Measurements from ENCODE around the gene EN1. TPM values are rescaled to one million over a fixed set of nuclear protein-coding genes. Genes with fewer than 3 reads are reported as not detected.

EN1 gene
- total RNA-seq, 4 donors from 2014 or later, result 0.11 TPM; not detected in 3

- intact Hi-C loops (cut with DNase I), result loop anchor here (5.0 kb wide), 1 partner anchor 638 kb away; no protein-coding TSS in a partner anchor
- Histone ChIP-seq H3K27me3 (peaks cover 41% of the 10 kb centered on the region), H3K4me3 (replicated peaks in 1 of 3) (no peak overlapping the region), H3K9me3 (no peaks in the 10 kb centered on the region), H3K27ac (no peak overlapping the region), H3K36me3 (no peaks in the 10 kb centered on the region), H3K4me1 (peaks cover 6 to 14% of the 10 kb centered on the region in 2 donors)
- DNase-seq, result no peak
- TF ChIP-seq CTCF (IDR thresholded peaks at IDR 0.05) (no peak), POLR2A (IDR thresholded peaks at IDR 0.05) (no peak)
- 4 to 8% methylated on average over 4 to 5 of the region's 5 CpGs for WGBS, 2 donors
These were observed 13.1 kb upstream of the EN1 start for GRCh38 chr2:118860506-118860905.

- H3K9me3 ChIP-seq, result no peaks in the 10 kb centered on the region
- H3K27ac ChIP-seq, result no peak overlapping the region
- intact Hi-C loops (cut with DNase I), result loop anchor here (5.0 to 10.0 kb wide), 3 partner anchors 317 to 814 kb away; no protein-coding TSS in a partner anchor
- TF ChIP-seq POLR2A (IDR thresholded peaks at IDR 0.05) (no peak), CTCF (IDR thresholded peaks at IDR 0.05) (no peak)
- no peak overlapping the region for H3K4me3 ChIP-seq (replicated peaks in 1 of 3)
- no peaks in the 10 kb centered on the region for H3K36me3 ChIP-seq
- no peak for DNase-seq
- 2 to 3% methylated on average over 14 to 24 of the region's 26 CpGs for WGBS, 2 donors
- H3K27me3 ChIP-seq, result peaks cover 53% of the 10 kb centered on the region
- H3K4me1 ChIP-seq, result peaks cover 6 to 20% of the 10 kb centered on the region in 2 donors
These were observed 11.8 kb upstream of the EN1 start for GRCh38 chr2:118859157-118859770.

- no peak overlapping the region for H3K27ac ChIP-seq
- H3K9me3 ChIP-seq, result no peaks in the 10 kb centered on the region
- H3K4me3 ChIP-seq (replicated peaks in 1 of 3), result no peak overlapping the region
- H3K36me3 ChIP-seq, result no peaks in the 10 kb centered on the region
- TF ChIP-seq CTCF (IDR thresholded peaks at IDR 0.05) (no peak), POLR2A (IDR thresholded peaks at IDR 0.05) (no peak)
- peaks cover 6 to 20% of the 10 kb centered on the region in 2 donors for H3K4me1 ChIP-seq
- 3 to 5% methylated on average over 19 to 29 of the region's 40 CpGs for WGBS, 2 donors
- peaks cover 59% of the 10 kb centered on the region for H3K27me3 ChIP-seq
- DNase-seq, result no peak
- intact Hi-C loops (cut with DNase I), result loop anchor here (5.0 to 10.0 kb wide), 3 partner anchors 316 to 814 kb away; no protein-coding TSS in a partner anchor
These were observed 11.2 kb upstream of the EN1 start for GRCh38 chr2:118858485-118859156.

GRCh38 chr2:118857677-118858484 is 10.4 kb upstream of the EN1 start:
- Histone ChIP-seq H3K27ac (no peak overlapping the region), H3K4me3 (replicated peaks in 1 of 3) (no peak overlapping the region), H3K36me3 (no peaks in the 10 kb centered on the region), H3K27me3 (peaks cover 66% of the 10 kb centered on the region), H3K4me1 (peaks cover 6 to 20% of the 10 kb centered on the region in 2 donors), H3K9me3 (no peaks in the 10 kb centered on the region)
- 5 to 6% methylated on average over 40 to 41 of the region's 52 CpGs for WGBS, 2 donors
- TF ChIP-seq CTCF (IDR thresholded peaks at IDR 0.05) (no peak), POLR2A (IDR thresholded peaks at IDR 0.05) (no peak)
- intact Hi-C loops (cut with DNase I), result loop anchor here (5.0 to 10.0 kb wide), 3 partner anchors 316 to 813 kb away; no protein-coding TSS in a partner anchor
- DNase-seq, result no peak
